Activated CD8-positive, alpha-beta memory T cell treated with anti-CD3 and anti-CD28 coated beads, Interleukin-2, amount 10 ng/mL, durations not matched to agents 7 days and 5 days (primary cell): ENCODE measurements around the gene KRT17. TPM values are rescaled to one million over a fixed set of nuclear protein-coding genes. Genes with fewer than 3 reads are reported as not detected.
"Not testable (repeated sequence)": the region's sequence is repeated elsewhere in the genome, so short reads cannot be mapped to it uniquely, and the experiment has no call there.

Source experiments
- ATAC-seq: fragments of 150-1000 bp; cut with Tn5 transposase; one replicate; pipeline ENCODE4 v1.10.0; 2021; ENCODE audit warnings: moderate library complexity
- CTCF ChIA-PET: fragments of 350-600 bp; sonication (Branson Sonifier 250); formaldehyde crosslinking; loops from one replicate; lab custom pipeline; 2021; ENCODE audit warnings: antibody characterized with exemption; lab: Charles Lee
- DNase-seq: peaks from one replicate; pipeline ENCODE4 v3.0.0-alpha.2; 2020
- H3K27ac Mint-ChIP-seq: one replicate; pipeline ENCODE4 v1.8.0; 2021; ENCODE audit warnings: mild to moderate bottlenecking, mixed read lengths
- H3K27me3 Mint-ChIP-seq: one replicate; pipeline ENCODE4 v1.8.0; 2021; ENCODE audit warnings: mixed read lengths
- H3K36me3 Mint-ChIP-seq: one replicate; pipeline ENCODE4 v1.8.0; 2021; ENCODE audit warnings: mild to moderate bottlenecking, mixed read lengths
- H3K4me1 Mint-ChIP-seq: one replicate; pipeline ENCODE4 v1.8.0; 2021; ENCODE audit warnings: mixed read lengths
- H3K4me3 Mint-ChIP-seq: one replicate; pipeline ENCODE4 v1.8.0; 2021; ENCODE audit warnings: mild to moderate bottlenecking, moderate library complexity, mixed read lengths
- H3K9me3 Mint-ChIP-seq: one replicate; pipeline ENCODE4 v1.8.0; 2022; ENCODE audit warnings: low read depth, mixed read lengths
- total RNA-seq, 2 experiments: library from RNA; stranded (reverse); gene quantifications; one replicate each; pipeline ENCODE4 v1.2.3, GENCODE V29; 2021

KRT17 gene
- total RNA-seq, 2 experiments from 2014 or later: 0.80 TPM; not detected in 1

GRCh38 chr17:41584331-41584927 lies 39.9 kb downstream of the KRT17 start:
- H3K4me3 Mint-ChIP-seq, CTCF ChIA-PET, ATAC-seq, DNase-seq, H3K4me1 Mint-ChIP-seq, H3K9me3 Mint-ChIP-seq, H3K36me3 Mint-ChIP-seq, H3K27ac Mint-ChIP-seq: not testable (repeated sequence)
- peaks cover 21% of the 10 kb centered on the region for H3K27me3 Mint-ChIP-seq

DNA sequence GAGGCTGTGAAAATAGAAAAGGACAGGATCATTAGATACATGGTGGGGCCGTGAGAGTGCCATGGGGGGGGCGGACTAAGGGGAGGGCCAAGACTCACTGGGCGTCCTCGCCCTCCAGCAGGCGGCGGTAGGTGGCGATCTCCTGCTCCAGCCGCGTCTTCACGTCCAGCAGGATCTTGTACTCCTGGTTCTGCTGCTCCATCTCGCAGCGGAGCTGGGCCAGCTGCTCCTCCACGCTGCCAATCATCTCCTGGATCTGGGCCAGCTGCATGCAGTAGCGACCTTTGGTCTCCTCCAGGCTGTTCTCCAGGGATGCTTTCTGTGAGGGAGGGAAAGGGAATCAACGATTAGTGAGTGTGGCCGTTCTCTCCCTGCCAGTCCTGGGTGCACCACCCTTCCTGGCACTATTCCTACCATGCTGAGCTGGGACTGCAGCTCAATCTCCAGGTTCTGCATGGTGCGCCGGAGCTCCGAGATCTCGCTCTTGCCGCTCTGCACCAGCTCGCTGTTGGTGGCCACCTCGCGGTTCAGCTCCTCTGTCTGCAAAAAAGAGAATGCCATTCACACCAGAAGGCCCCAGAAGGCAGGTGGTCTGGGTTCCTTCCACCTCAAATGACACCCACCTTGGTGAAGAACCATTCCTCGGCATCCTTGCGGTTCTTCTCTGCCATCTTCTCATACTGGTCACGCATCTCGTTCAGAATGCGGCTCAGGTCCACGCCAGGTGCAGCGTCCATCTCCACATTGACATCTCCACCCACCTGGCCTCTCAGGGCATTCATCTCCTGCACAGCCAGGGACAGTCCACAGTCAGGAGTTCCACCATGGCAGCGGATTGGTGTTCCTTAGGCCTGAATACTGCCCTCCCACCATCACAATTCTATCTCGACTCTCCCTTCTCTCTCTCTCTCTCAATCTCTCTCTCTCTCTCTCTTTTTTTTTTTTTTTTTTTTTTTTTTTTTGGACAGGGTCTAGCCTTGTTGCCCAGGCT lies 40.9 kb downstream of the KRT17 start:
- CTCF ChIA-PET: interaction anchor here (0.9 to 3.3 kb wide), 2 partner anchors 65 to 79 kb away, joined by 3 to 15 read pairs; no protein-coding TSS in a partner anchor
- peaks cover 24% of the 10 kb centered on the region for H3K27me3 Mint-ChIP-seq
- DNase-seq (no peak), ATAC-seq (no peak)
- H3K27ac Mint-ChIP-seq: no peak overlapping the region
- no peak overlapping the region for H3K4me3 Mint-ChIP-seq
- no peaks in the 10 kb centered on the region for H3K36me3 Mint-ChIP-seq
- H3K4me1 Mint-ChIP-seq: no peaks in the 10 kb centered on the region
- no peaks in the 10 kb centered on the region for H3K9me3 Mint-ChIP-seq

DNA sequence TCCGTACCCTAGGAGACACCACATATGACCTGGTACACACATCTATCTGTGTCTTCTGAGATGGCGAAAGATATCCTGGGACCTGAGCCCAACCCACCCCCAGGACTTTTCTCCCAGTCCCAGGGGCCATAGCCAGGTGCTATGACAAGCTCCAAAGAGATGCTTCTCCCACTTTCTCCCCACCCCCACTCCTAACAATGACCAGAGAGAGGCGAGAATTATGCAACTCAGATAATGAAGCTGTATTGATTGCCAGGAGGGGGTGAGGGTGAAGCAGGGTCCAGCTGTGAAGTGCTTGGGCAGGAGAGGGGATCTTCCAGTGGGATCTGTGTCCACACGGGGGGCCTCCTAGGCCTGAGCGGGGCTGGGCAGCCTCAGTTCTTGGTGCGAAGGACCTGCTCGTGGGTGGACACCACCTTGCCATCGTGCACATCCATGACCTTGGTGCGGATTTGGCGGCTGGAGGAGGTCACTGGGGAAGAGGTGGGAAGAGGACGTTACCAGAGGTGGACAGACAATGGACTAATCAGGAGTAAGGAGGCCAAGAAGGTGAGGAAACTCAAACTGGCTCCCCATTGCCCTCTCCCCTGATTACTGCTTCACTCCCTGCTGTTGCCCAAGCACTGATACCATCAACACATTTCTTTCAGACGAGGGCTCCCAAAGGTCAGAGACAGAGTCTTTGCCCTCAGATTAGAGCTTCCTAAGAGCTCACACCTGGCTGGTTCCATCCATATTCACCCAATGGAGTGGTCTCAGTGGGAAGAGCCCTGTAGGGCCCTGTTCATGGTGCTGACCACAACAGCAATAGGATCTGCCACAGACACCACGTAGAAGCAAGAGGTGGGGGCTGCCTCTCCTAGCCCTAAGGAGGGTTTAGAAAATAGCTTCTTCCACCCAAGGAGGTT lies 42.1 kb downstream of the KRT17 start:
- not testable (repeated sequence) for ATAC-seq, H3K9me3 Mint-ChIP-seq, H3K27ac Mint-ChIP-seq, H3K4me3 Mint-ChIP-seq, H3K36me3 Mint-ChIP-seq, DNase-seq, H3K4me1 Mint-ChIP-seq
- CTCF ChIA-PET: interaction anchor here (0.9 to 3.3 kb wide), 3 partner anchors 66 to 81 kb away, joined by 3 to 15 read pairs (median 5); no protein-coding TSS in a partner anchor
- peaks cover 32% of the 10 kb centered on the region for H3K27me3 Mint-ChIP-seq

DNA sequence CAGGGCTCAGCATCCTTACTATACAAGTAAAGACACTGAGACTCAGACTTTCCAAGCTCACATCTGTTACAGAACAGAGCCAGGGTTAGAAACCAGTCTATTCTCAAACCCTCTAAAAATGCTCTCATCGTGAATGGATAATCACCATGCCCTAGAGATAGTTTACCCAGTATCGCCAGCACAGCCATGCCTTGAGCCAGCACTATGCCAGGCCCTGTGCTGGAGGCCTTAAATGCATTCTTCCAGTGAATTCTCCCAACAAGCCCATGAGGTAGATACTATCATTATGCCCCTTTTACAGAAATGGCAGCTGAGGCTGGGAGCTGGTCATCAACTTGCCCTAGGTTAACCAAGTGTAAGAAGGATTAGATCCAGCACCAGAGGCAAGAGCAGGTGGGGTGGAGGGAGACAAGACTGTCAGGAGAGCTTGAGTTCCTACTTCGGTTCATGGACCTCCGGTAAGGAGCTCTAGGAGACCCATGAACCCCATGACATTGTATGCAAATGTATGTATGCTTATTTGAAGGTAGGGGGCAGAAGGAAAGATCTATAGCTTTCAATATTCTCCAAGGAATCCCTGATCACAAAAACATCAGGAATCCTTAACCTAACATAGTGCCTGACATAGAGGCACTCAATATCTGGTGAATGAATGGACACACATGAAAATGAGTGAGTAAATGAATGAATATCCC lies 42.9 kb downstream of the KRT17 start:
- ATAC-seq (no peak), DNase-seq (no peak)
- Mint-ChIP-seq H3K4me3 (no peak overlapping the region), H3K9me3 (no peaks in the 10 kb centered on the region), H3K27ac (no peak overlapping the region), H3K36me3 (no peaks in the 10 kb centered on the region), H3K4me1 (no peaks in the 10 kb centered on the region), H3K27me3 (peaks cover 32% of the 10 kb centered on the region)
- CTCF ChIA-PET: interaction anchor here (0.7 to 3.3 kb wide), 3 partner anchors 32 to 81 kb away, joined by 3 to 15 read pairs (median 5); no protein-coding TSS in a partner anchor

- ATAC-seq (no peak), DNase-seq (no peak)
- no peak overlapping the region for H3K4me3 Mint-ChIP-seq
- peaks cover 35% of the 10 kb centered on the region for H3K27me3 Mint-ChIP-seq
- no peaks in the 10 kb centered on the region for H3K36me3 Mint-ChIP-seq
- H3K4me1 Mint-ChIP-seq: no peaks in the 10 kb centered on the region
- no peak overlapping the region for H3K27ac Mint-ChIP-seq
- CTCF ChIA-PET: interaction anchor here (0.7 to 3.3 kb wide), 3 partner anchors 32 to 82 kb away, joined by 3 to 15 read pairs (median 5); no protein-coding TSS in a partner anchor
- H3K9me3 Mint-ChIP-seq: no peaks in the 10 kb centered on the region
Measured at GRCh38 chr17:41580687-41581365, 43.5 kb downstream of the KRT17 start.

DNA sequence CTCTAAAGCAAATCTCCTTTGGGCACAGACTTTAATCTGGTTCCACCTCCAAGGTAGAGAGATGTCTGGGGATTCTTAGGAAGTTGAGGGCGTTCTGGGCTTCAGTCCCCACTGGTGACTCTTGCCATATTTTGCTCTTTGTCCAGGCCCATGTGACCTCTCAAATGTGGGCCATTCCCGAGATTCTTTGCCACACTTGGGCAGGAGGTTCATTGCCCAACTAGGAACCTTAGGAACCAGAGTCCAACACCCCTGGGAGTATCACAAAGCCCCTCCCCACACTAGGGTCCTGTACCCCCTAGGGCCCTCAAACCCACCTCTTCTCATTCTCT lies 44.2 kb downstream of the KRT17 start:
- Mint-ChIP-seq H3K4me3 (no peak overlapping the region), H3K27ac (no peak overlapping the region), H3K27me3 (peaks cover 38% of the 10 kb centered on the region), H3K9me3 (no peaks in the 10 kb centered on the region), H3K36me3 (no peaks in the 10 kb centered on the region), H3K4me1 (no peaks in the 10 kb centered on the region)
- no peak for DNase-seq
- ATAC-seq: no peak
- CTCF ChIA-PET: interaction anchor here (1.0 to 3.3 kb wide), 7 partner anchors 31 to 86 kb away, joined by 3 to 28 read pairs (median 15); no protein-coding TSS in a partner anchor

DNA sequence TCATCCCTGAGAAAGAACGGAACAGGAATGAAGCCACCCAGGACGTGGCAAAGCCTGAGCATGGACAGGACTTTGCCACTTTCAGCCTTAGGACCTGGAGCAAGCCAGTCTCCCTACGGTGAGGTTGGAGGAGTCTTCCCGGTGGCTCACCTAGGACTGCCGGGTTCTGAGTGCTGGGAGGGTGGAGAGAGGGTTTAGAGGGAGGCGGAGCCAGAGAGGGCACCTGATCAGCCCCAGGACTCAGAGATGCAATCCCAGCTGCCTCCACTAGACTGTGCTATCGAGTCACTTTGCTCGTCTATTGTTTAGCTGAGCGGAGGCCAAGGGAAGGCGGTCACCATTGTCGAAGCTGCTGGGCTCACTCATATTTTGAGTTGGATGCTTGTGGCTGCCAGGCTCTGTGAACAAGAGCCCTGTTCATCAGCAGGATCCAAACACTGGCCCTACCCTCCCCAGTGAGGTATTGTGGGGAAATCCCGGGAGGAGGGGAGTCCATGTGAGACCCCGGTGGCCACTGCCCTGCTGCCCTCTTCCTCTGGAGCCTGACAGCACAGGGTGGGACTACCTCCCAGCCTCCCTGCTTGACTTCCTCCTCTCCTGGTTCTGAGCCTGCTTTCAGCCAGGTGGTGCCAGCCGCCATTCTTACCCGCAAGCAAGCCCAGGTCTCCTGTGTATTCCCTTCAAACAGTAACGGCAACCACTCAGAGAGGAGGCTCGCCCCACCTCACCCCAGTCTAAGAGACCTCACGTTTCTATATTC lies 44.7 kb downstream of the KRT17 start:
- ATAC-seq: peak; percentile 95
- peaks cover 41% of the 10 kb centered on the region for H3K27me3 Mint-ChIP-seq

GRCh38 chr17:41578971-41579370 lies 45.4 kb downstream of the KRT17 start:
- DNase-seq (no peak), ATAC-seq (no peak)
- Mint-ChIP-seq H3K4me1 (no peaks in the 10 kb centered on the region), H3K27ac (no peak overlapping the region), H3K9me3 (no peaks in the 10 kb centered on the region), H3K36me3 (no peaks in the 10 kb centered on the region), H3K4me3 (no peak overlapping the region), H3K27me3 (peaks cover 41% of the 10 kb centered on the region)
- CTCF ChIA-PET: interaction anchor here (0.8 to 2.7 kb wide), 8 partner anchors 11 to 87 kb away, joined by 3 to 28 read pairs (median 4); no protein-coding TSS in a partner anchor

More for the DNA sequence above, 44.7 kb downstream of the KRT17 start:
- Mint-ChIP-seq H3K36me3 (no peaks in the 10 kb centered on the region), H3K27ac (no peak overlapping the region), H3K4me1 (no peaks in the 10 kb centered on the region), H3K4me3 (no peak overlapping the region), H3K9me3 (no peaks in the 10 kb centered on the region)
- DNase-seq: peak; percentile 85
- CTCF ChIA-PET: interaction anchor here (0.8 to 2.7 kb wide), 8 partner anchors 11 to 86 kb away, joined by 3 to 28 read pairs (median 4); no protein-coding TSS in a partner anchor

DNA sequence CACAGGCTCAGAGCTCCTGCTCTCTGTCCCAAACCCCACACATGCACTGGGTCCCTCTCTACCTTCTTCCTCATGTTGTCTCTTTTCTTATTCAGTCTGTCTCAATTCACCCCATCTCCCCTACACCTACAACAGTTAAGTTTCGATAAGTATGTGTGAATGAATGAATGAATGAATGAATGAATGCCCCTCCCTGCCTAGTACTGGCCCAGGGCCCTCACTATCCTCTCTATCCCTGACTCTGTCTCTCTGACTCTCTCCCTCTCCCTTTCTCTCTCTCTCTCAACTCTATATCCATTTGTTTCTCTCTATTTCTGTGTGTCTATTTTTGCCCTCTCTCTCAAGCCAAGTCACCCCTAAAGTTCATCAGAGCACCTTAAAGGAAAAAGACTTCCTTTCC lies 45.8 kb downstream of the KRT17 start:
- H3K27me3 Mint-ChIP-seq: peaks cover 41% of the 10 kb centered on the region
- H3K9me3 Mint-ChIP-seq: no peaks in the 10 kb centered on the region
- no peak for ATAC-seq
- H3K27ac Mint-ChIP-seq: no peak overlapping the region
- no peak overlapping the region for H3K4me3 Mint-ChIP-seq
- CTCF ChIA-PET: interaction anchor here (2.6 to 2.7 kb wide), 3 partner anchors 29 to 84 kb away, joined by 18 to 28 read pairs (median 24); no protein-coding TSS in a partner anchor
- no peaks in the 10 kb centered on the region for H3K36me3 Mint-ChIP-seq
- no peaks in the 10 kb centered on the region for H3K4me1 Mint-ChIP-seq
- DNase-seq: no peak

GRCh38 chr17:41576740-41577139 lies 47.6 kb downstream of the KRT17 start:
- not testable (repeated sequence) for H3K9me3 Mint-ChIP-seq, DNase-seq, H3K4me1 Mint-ChIP-seq, ATAC-seq, H3K36me3 Mint-ChIP-seq, H3K4me3 Mint-ChIP-seq, H3K27ac Mint-ChIP-seq
- CTCF ChIA-PET: interaction anchor here (1.6 kb wide), 1 partner anchor 119 kb away, joined by 3 read pairs; no protein-coding TSS in a partner anchor
- H3K27me3 Mint-ChIP-seq: peaks cover 41% of the 10 kb centered on the region

DNA sequence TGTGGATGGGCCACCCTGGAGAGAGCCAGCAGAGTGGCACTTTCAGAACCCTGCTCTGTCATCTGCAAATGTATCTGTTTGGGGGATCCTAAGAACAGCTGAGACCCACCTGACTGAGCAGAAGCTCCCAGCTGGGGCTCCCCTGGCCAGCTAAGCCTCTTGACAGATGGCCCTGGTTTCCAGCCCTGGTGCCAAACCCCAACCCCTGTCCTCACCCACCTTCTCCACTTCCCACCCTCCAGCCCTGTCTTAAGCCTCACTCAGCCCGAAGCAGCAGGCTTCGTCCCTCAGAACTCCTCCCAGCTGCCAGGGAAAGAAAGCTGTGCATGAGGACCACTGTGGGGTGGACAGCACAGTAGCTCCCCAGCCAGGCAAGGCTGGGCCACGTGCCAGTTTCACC lies 49.0 kb downstream of the KRT17 start:
- Mint-ChIP-seq H3K4me3 (no peak overlapping the region), H3K36me3 (no peaks in the 10 kb centered on the region), H3K9me3 (no peaks in the 10 kb centered on the region), H3K4me1 (no peaks in the 10 kb centered on the region), H3K27me3 (peaks cover 40% of the 10 kb centered on the region), H3K27ac (no peak overlapping the region)
- no peak for ATAC-seq
- DNase-seq: no peak
- CTCF ChIA-PET: interaction anchor here (0.9 to 1.3 kb wide), 2 partner anchors 26 to 73 kb away, joined by 4 to 5 read pairs; no protein-coding TSS in a partner anchor
